Superior temporal gyrus (tissue), 1 donor: ENCODE data around the gene PLCB3.

ENCODE experiments used
- DNase-seq: peaks from one replicate; pipeline ENCODE4 v3.0.0-alpha.2; 2016; ENCODE audit errors: extremely low spot score

The PLCB3 gene

DNA sequence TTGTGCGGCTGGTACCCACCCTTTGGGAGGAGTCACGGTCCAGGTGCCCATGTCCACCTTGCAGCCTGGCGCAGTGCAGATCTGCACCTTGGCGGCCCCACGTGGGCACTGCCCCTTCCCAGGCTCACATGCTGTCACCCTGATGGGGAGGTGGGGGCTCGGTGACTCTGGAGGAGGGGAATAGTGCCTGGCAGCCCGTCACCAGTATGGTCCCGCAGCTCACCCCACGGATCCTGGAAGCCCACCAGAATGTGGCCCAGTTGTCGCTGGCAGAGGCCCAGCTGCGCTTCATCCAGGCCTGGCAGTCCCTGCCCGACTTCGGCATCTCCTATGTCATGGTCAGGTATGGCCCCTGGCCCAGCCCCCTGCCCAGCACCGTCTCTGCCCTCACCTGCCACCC, 30.5 kb upstream of the PLCB3 start:
- no peak for DNase-seq

DNA sequence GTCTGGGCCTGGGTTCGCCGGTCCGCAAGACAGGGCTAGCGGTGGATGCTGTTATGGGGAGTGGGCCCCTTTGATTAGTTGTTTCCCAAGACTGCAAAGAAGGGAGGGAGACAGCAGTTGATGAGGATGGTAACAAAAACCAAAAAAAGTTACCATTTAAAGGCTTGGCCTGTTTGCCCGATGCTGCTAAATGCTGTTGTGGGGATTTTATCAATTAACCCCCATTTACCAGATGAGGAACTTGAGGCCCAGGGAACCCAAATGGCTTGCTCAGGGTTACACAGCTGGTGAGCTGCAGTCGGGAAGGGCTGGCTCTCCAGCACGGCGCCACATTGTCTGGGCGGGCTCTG, 28.7 kb upstream of the PLCB3 start:
- DNase-seq, result no peak

DNA sequence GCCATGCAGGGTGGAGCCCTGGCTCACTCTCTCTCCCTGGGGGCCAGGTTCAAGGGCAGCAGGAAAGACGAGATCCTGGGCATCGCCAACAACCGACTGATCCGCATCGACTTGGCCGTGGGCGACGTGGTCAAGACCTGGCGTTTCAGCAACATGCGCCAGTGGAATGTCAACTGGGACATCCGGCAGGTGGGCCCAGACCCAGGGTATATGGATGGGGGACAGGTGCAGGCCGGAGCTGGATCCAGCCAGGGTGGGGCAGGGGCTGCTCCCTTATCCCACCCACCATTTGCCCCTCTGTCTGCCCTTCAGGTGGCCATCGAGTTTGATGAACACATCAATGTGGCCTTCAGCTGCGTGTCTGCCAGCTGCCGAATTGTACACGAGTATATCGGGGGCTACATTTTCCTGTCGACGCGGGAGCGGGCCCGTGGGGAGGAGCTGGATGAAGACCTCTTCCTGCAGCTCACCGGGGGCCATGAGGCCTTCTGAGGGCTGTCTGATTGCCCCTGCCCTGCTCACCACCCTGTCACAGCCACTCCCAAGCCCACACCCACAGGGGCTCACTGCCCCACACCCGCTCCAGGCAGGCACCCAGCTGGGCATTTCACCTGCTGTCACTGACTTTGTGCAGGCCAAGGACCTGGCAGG, 28.2 kb upstream of the PLCB3 start:
- DNase-seq, result no peak

DNA sequence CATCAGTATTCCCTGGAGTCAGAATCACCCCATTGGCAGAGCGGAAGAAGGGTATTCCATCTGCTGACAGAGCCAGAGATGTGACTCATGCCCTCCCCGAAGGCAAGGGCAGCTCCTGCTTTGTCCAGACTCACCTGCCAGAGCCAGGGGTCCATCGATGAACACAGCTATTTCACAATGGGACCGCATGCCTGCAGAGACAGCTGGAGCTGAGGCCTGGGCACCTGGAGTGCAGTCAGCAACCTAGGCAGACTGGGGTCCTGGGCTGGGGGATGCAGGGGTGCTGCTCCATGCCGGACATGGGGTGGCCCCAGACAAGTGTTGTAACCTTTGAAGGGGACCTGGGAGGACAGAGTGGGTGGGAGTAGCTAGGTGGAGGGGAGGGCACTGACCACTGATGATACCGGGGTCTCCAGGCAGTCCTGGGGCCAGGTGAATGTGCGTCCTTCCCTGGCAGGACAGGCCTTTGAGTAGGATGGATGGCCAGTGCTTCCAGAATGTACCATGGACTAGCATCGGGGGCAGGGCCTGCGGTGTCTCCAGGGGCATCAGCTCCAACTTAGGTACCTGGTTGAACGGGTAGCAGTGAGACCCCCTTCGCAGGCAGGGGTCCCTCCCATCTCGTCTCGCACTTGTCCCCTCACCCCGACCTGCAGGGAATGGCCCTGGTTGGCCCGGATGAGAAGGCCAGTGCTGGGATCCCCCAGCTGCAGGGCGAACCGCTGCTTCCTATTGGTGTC, 27.0 kb upstream of the PLCB3 start:
- no peak for DNase-seq

DNA sequence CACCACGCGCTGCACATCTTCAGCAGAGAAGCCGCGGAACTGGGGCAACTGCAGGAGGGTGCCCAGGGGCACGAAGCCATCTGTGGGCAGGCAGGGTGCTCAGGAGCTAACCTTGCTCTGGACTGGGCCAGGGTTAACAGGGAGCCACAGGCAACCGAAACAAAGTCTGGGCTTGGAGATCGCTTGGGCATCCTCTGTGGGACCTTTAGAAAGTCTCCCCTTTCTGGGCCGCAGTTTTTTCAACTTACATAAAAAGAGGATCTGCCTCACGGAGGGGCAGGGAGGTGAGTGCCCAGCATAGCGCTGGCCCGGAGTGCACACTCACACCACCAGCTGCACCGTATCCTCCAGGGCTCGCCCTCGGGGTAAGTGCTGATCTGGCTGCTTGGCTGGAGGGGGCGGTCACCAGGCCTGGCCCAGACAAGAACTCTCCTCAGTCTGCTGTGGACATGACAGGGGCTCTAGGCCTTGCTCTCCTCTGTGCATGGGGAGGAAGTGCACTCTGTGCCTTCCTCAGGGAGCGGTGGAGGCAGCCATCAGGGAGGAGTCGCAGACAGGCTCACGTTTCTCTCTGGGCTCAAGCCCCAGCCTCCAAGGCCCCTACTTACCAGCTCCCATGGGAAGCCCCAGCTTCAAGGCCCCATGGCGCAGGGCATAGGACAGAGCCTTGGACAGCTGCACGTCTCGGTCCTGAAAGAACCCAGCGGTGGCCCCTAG, 26.3 kb upstream of the PLCB3 start:
- DNase-seq, result no peak

DNA sequence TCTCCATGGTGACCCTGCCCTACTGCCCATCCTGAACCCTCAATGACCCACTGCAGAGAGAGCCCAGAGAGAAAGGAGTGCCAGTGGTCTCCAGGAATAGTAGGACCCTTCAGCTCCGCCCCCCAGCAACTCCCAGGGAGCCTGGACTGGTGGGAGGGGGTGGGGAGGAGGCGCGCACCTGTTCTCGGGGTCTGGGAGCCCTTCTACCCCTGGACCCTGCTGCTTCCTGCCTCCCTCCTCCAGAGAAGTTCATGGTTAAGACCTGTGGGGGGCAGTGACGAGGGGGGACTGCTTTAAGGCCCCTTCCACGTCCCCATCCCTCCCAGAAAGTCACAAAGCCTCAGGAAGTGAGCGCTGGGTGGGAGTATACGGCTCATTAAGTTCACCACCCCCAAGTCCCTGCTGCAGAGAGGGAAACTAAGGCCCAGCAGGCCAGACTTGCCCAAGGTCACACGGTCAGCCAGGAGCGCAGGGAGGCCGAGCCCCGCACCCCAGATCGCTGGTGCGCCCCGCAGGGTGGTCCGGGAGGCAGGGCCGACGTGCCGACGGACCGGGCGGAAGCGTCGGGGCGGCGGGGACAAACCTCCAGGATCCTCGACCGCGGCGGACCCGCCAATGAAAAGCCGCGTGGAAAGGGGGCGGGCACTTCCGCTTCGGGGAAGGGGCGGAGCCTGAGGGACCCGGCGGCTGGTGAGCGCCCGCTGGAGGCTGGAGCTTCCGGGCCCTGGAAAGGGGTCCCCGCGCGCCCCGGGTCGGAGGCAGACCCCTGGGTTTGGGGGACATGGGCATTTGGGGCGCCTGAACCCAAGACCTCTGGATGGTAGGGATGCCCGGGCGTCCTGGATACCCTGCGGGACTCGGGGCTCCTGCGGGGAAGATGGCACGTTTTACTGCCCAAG, 25.5 kb upstream of the PLCB3 start, which contains the start of the genes NUDT22 and TRPT1:
Gene NUDT22, plus strand, starts transcription at position 667 of the 899 bp plus-strand sequence. CDS start 379 bp downstream, outside the sequence.
Gene TRPT1, minus strand, starts transcription at position 579 of the 899 bp plus-strand sequence. Its CDS starts 326 bp downstream, at position 253.
- DNase-seq, result peak; percentile 92

DNA sequence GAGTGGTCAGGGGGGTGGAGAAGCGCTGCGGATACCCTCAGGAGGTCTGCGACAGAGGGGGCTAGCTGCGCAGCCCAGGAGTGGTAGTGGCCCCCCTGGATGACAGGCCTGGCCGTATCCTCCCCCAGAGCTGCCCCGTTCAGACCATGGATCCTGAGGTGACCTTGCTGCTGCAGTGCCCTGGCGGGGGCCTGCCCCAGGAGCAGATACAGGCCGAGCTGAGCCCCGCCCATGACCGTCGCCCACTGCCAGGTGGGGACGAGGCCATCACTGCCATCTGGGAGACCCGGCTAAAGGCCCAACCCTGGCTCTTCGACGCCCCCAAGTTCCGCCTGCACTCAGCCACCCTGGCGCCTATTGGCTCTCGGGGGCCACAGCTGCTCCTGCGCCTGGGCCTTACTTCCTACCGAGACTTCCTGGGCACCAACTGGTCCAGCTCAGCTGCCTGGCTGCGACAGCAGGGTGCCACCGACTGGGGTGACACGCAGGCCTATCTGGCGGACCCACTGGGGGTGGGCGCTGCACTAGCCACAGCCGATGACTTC, 24.8 kb upstream of the PLCB3 start:
- DNase-seq, result no peak

DNA sequence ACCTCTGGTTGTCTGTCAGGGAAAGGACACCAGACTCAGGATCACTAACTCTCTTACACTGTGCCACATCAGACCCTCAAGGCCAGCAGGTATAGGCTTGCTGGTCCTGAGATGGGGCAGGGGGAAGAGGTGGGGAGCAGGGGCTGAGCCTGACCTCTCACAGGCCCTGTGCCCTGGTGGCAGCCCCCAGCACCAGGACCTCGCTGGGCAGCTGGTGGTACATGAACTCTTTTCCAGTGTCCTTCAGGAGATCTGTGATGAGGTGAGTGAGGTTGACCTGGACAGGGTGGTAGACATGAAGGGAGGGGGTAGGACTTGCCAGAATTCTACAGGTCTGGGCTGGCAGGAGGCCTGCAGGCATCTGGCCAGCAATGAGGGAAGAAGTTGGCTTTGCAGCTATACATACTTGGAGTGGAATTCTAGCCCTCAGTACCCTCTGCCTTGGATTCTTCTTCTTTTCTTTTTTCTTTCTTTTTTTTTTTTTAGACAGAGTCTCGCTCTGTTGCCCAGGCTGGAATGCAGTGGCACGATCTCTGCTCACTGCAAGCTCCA, 23.8 kb upstream of the PLCB3 start:
- no peak for DNase-seq

DNA sequence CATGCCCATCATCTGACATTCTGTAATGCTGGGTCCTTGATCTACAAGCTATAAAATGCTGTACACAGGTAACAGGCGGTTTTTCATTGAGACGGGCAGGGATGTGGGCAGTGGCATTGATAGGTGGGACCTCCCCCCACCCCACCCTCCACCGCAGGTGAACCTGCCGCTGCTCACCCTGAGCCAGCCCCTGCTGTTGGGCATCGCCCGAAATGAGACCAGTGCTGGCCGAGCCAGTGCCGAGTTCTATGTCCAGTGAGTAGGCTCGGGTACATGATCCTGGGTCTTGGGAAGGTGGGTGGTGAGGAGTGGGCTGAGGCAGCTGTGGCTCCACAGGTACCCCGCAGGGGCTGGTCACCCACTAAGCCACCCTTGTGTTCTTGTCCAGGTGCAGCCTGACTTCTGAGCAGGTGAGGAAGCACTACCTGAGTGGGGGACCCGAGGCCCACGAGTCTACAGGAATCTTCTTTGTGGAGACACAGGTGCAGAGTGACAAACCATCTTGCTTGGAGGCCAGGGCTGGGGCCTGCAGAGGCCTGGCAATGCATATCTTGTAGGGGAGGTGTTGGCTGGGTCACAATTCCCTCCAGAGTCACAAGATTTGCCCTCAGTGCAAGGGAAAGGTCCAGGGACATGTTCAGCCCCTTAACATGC, 22.1 kb upstream of the PLCB3 start:
- DNase-seq, result no peak

DNA sequence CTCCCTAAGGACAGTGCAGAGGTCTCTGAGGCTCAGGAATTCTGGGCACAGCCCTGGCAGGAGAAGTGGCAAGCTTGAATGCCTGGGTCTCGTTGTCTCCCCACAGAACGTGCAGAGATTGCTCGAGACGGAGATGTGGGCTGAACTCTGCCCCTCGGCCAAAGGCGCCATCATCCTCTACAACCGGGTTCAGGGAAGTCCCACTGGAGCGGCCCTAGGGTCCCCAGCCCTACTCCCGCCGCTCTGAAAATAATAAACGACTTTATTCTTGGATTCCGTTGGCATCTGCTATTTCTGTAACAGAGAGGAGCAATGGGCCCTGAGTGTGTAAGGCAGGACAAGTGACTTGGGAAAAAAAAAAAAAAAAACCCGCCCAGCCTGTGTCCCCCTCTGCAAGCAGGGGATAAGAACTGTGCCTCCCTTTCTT, 21.6 kb upstream of the PLCB3 start:
- DNase-seq, result no peak

DNA sequence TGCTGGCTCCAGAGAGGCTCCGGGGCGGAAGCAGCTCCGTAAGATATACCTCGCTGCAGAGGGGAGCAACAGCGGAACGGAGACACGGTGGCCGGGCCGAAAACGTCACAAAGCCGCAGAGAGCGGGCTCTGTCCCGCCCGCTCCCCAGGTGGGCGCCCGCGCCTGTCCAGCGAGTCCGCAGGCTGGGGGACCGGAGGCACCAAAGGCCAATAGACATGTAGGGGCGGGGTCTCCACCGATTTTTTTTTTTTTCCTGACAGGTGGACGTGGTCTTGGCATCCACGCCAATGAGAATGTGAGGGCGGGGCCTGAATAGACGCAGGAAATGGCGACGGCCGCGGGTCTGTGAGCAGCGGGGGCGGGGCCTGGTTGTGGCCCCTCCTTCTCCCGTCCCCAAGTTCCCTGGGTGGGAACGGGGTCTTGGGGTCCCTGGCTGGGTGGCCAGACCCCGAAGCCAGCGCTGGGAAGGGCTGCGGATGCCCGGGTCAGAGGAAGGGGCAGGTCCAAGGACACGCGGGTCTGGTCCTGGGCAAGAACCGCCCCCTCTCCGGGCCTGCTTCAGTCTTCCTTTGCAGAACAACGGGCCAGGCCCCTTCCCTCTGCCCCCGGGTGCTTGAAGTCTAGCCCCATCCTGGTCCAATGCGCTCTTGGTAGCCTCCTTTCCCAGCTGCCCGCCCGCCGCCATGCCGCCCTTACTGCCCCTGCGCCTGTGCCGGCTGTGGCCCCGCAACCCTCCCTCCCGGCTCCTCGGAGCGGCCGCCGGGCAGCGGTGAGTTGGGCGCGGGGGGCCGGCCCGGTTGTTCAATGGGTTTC, 21.0 kb upstream of the PLCB3 start, which contains the start of gene DNAJC4:
Gene DNAJC4, plus strand, starts transcription at position 378 of the 814 bp plus-strand sequence. Its CDS starts 307 bp downstream, at position 685.
- DNase-seq, result peak; percentile 93

DNA sequence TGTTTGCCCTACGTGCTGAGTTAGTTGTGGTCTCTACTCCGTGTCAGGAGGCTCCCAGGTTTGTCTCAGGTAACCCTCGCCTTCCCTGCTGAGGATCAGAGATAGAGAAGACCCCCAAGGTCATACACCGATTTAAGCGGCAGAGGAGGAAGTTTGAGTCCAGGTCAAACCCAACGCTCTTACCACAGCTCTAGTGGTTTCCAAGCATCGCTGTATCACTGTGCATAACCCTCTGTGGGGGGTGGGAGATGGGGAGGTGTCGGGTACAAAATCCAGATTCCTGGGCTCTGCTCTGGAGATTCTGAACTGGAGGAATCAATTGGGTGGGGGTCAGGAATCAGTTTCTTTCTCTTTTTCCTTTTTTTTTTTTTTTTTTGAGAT, 20.4 kb upstream of the PLCB3 start:
- no peak for DNase-seq

DNA sequence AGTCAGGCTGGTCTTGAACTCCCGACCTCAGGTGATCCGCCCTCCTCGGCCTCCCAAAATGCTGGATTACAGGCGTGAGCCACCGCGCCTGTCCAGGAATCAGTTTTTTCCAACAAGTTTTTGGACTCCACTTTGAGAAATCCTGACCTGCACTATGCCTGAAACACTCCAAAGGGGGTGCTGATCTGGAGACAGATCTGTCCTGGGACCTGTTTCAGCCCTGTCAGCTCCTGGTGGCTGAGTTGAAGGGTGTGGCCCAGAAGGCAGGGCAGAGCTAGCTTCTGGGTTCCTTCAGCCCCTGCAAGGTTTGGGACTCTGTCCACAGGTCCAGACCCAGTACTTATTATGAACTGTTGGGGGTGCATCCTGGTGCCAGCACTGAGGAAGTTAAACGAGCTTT, 19.8 kb upstream of the PLCB3 start:
- no peak for DNase-seq

DNA sequence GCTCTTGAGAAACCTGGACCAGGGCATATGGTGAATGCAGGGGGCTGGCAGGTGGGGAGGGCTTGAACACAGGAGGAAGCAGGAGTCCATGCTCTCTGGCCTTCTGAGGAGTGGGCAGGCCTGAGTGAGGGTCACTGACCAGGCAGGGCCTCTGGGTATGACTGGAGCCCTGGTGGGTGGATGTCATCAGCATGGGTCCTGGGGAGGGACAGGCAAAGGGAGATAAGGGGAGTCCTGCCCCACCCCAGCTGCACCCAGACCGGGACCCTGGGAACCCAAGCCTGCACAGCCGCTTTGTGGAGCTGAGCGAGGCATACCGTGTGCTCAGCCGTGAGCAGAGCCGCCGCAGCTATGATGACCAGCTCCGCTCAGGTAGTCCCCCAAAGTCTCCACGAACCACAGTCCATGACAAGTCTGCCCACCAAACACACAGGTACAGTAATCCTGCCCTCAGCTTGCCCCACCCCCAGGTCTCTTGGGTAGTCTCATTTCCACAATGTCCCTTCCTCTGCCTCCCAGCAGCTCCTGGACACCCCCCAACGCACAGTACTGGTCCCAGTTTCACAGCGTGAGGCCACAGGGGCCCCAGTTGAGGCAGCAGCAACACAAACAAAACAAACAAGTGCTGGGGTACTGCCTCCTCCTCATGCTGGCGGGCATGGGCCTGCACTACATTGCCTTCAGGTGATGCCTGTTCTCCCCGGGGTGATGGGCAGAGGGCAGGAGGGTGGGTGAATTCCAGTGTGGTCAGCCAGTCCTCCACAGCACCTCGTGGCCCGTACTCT, 19.0 kb upstream of the PLCB3 start:
- DNase-seq, result no peak

DNA sequence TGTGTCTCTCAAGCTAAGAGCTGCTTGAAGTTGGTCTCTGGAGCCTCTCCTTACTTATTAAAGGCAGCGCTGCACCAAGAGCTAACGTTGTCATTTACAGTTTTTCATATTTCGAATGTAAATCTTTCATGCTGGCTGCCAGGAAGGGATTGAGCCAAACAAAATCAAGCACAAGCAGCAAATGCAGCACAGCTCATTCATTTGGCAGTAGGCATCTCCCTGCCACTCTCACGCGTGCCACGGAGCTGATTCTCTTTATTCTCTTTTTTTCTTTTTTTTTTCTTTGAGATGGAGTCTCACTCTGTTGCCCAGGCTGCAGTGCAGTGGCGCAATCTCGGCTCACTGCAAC, 18.4 kb upstream of the PLCB3 start:
- DNase-seq, result no peak

DNA sequence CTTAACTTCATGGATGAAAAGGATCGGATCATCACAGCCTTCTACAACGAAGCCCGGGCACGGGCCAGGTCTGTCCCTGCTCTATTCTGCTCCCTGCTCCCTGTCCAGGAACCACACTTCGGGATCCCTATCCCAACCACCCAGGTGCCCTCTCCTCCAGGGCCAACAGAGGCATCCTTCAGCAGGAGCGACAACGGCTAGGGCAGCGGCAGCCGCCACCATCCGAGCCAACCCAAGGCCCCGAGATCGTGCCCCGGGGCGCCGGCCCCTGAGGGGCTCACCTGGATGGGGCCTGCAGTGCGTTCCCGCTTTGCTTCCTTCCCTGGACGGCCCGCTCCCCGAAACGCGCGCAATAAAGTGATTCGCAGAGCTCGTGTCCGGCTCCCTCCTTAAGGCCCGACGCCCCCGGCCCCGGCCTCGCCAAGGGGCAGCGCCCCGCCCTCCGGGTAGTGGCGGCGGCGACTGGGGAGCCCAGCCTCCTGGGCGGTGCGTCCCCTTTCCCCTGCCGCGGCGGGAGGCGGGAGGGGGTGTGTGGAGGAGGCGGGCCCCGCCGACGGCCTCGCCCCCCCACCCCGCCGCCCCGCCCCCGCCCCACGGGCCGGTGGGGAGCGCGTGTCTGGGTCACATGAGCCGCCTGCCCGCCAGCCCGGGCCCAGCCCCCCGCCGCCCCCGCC, 17.3 kb upstream of the PLCB3 start, which contains the start of gene VEGFB:
Gene VEGFB, plus strand, starts transcription at position 672 of the 674 bp plus-strand sequence. CDS start 250 bp downstream, outside the sequence.
- no peak for DNase-seq

DNA sequence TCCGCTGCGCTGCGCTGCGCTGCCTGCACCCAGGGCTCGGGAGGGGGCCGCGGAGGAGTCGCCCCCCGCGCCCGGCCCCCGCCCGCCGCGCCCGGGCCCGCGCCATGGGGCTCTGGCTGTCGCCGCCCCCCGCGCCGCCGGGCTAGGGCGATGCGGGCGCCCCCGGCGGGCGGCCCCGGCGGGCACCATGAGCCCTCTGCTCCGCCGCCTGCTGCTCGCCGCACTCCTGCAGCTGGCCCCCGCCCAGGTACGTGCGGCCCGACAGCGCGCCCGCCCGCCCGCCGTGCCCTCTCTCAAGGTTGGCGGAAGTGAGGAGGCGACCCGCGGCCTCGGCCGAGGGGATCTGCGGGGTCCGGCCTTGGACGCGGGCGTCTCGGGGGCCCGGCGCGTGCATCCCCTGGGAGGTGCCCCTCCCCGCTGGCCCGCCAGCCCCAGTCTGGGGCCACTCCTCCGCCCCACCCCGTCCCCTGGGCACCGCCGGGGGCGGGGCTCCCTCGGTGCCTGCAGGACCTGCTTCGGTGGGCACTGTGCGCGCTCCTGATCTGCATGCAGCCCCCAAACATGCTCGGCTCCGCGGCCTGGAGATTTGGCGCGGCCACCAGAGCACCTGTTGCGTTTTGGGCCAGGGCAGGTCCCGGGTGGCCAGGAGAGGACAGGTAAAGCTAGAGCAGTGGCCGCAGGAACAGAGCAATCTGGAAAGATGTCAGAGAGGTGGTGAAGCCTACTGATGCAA, 16.5 kb upstream of the PLCB3 start:
- no peak for DNase-seq
